ENCODE data around the gene ERCC6. TPM values are rescaled to one million over a fixed set of nuclear protein-coding genes. Genes with fewer than 3 reads are reported as not detected.

Gene ERCC6
- total and polyA plus RNA-seq, 12 donors: 1.9 to 32.4 (median 21.6) TPM

DNA sequence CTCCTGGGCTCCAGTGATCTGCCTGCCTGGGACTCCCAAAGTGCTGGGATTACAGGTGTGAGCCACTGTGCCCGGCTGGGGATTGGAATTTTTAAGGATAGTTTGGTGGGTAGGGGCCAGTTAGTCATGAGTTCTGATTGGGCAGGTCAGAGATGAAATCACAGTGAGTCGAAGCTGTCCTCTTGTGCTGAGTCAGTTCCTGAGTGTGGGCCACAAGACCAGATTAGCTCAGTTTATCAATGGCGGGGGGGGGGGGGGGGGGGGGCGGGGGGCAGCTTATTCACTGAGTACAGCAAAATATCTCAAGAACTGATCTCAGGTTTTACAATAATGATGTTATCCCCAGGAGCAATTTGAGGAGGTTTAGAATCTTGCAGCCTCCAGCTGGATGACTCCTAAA, 11.6 kb upstream of the ERCC6 start:
- Histone ChIP-seq H3K27ac (no peak overlapping the region), H3K36me3 (no peaks in the 10 kb centered on the region), H3K9me3 (peaks cover 0 to 3% (median 0%) of the 10 kb centered on the region in 11 donors), H3K4me3 (no peak overlapping the region), H3K27me3 (peaks cover 0 to 8% (median 0%) of the 10 kb centered on the region in 7 donors), H3K4me1 (peaks cover 0 to 5% (median 0%) of the 10 kb centered on the region in 9 donors)
- no peak for ATAC-seq
- 39 to 48% methylated on average over 3 to 4 of the region's 4 CpGs for WGBS, 2 donors
- DNase-seq: no peak
- TF ChIP-seq, protein P1, sequence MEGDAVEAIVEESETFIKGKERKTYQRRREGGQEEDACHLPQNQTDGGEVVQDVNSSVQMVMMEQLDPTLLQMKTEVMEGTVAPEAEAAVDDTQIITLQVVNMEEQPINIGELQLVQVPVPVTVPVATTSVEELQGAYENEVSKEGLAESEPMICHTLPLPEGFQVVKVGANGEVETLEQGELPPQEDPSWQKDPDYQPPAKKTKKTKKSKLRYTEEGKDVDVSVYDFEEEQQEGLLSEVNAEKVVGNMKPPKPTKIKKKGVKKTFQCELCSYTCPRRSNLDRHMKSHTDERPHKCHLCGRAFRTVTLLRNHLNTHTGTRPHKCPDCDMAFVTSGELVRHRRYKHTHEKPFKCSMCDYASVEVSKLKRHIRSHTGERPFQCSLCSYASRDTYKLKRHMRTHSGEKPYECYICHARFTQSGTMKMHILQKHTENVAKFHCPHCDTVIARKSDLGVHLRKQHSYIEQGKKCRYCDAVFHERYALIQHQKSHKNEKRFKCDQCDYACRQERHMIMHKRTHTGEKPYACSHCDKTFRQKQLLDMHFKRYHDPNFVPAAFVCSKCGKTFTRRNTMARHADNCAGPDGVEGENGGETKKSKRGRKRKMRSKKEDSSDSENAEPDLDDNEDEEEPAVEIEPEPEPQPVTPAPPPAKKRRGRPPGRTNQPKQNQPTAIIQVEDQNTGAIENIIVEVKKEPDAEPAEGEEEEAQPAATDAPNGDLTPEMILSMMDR (IDR thresholded peaks at IDR 0.05): no peak
- intact Hi-C loops (cut with DNase I): no loop called here

DNA sequence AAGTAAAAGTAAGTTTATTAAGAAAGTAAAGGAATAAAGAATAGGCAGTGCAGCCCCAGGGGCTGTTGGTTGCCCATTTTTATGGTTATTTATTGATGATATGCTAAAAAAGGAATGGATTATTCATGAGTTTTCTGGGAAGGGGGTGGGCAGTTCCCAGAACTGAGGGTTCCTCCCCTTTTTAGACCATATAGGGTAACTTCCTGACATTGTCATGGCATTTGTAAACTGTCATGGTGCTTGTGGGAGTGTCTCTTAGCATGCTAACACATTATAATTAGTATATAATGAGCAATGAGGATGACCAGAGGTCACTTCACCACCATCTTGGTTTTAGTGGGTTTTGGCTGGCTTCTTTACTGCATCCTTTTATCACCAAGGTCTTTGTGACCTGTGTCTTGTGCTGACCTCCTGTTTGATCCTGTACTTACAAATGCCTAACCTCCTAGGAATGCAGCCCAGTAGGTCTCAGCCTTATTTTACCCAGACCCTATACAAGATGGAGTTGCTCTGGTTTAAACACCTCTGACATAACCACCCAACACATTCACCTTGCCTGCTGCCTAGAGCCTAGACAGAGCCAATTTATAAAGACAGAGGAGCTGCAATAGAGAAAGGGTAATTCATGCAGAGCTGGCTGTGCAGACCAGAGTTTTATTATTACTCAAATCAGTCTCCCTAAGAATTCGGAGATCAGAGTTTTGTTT, 10.9 kb upstream of the ERCC6 start:
- Histone ChIP-seq H3K9me3 (peaks cover 0 to 6% (median 0%) of the 10 kb centered on the region in 11 donors), H3K4me3 (no peak overlapping the region), H3K4me1 (peaks cover 0 to 5% (median 0%) of the 10 kb centered on the region in 9 donors), H3K27ac (no peak overlapping the region), H3K27me3 (peaks cover 0 to 8% (median 0%) of the 10 kb centered on the region in 7 donors), H3K36me3 (no peaks in the 10 kb centered on the region)
- TF ChIP-seq, protein P1 (IDR thresholded peaks at IDR 0.05): no peak
- 84 to 92% methylated on average over 1 of the region's 1 CpG for WGBS, 2 donors
- ATAC-seq: no peak
- no peak for DNase-seq
- intact Hi-C loops (cut with DNase I): no loop called here

DNA sequence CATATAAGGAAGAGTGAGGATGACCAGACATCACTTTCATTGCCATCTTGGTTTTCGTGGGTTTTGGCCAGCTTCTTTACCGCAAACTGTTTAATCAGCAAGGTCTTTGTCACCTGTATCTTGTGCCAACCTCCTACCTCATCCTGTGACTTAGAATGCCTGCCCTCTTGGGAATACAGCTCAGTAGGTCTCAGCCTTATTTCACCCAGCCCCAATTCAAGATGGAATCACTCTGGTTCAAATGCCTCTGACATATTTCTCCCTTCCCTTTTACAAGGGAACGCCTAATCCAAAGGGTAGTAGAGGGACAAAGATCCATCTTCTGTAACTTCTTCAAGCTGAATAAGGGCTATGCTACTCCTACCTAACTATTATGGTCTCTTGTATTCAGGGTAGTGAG, 4.7 kb upstream of the ERCC6 start:
- Histone ChIP-seq H3K4me1 (peaks cover 0 to 10% (median 9%) of the 10 kb centered on the region in 9 donors), H3K27me3 (peaks cover 0 to 4% (median 0%) of the 10 kb centered on the region in 7 donors), H3K4me3 (no peak overlapping the region), H3K36me3 (no peaks in the 10 kb centered on the region), H3K9me3 (peaks cover 0 to 9% (median 0%) of the 10 kb centered on the region in 11 donors), H3K27ac (no peak overlapping the region)
- TF ChIP-seq, protein P1 (IDR thresholded peaks at IDR 0.05): no peak
- DNase-seq (no peak), ATAC-seq (no peak)
- intact Hi-C loops (cut with DNase I): no loop called here
- 87 to 89% methylated on average over 3 of the region's 3 CpGs for WGBS, 2 donors

DNA sequence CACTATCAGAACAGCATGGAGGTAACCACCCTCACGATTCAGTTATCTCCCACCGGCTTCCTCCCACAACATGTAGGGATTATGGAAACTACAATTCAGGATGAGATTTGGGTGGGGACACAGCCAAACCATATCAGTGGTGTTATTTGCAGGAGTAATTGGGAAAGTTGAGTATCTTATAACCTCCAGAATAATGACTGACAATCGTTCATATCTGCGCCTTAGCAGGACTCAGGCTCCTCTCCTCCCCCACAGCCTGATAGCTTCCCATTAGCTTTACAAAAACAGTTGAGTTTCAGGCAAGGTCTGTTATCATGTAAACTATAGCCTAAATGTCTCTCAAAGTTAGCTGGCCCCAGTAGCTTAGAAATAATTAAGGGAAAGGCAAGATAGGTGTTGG, 3.4 kb upstream of the ERCC6 start:
- Histone ChIP-seq H3K9me3 (peaks cover 0 to 9% (median 0%) of the 10 kb centered on the region in 11 donors), H3K36me3 (no peaks in the 10 kb centered on the region), H3K4me1 (peaks cover 0 to 22% (median 18%) of the 10 kb centered on the region in 9 donors), H3K27ac (no peak overlapping the region), H3K4me3 (no peak overlapping the region), H3K27me3 (peaks cover 0 to 4% (median 0%) of the 10 kb centered on the region in 7 donors)
- TF ChIP-seq, protein P1 (IDR thresholded peaks at IDR 0.05): no peak
- WGBS, 2 donors: 75 to 85% methylated on average over 4 of the region's 4 CpGs
- intact Hi-C loops (cut with DNase I): no loop called here
- no peak for ATAC-seq
- DNase-seq: no peak
